NCI-H1436 (cell line): ENCODE results near the gene SYNGR4.
"Not testable (repeated sequence)": the region's sequence is repeated elsewhere in the genome, so short reads cannot be mapped to it uniquely, and the experiment has no call there.

Experiments
- DNase-seq: peaks from one replicate; lab custom pipeline; 2025; lab: John Stamatoyannopoulos, UW

SYNGR4 gene, protein sequence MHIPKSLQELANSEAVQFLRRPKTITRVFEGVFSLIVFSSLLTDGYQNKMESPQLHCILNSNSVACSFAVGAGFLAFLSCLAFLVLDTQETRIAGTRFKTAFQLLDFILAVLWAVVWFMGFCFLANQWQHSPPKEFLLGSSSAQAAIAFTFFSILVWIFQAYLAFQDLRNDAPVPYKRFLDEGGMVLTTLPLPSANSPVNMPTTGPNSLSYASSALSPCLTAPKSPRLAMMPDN

DNA sequence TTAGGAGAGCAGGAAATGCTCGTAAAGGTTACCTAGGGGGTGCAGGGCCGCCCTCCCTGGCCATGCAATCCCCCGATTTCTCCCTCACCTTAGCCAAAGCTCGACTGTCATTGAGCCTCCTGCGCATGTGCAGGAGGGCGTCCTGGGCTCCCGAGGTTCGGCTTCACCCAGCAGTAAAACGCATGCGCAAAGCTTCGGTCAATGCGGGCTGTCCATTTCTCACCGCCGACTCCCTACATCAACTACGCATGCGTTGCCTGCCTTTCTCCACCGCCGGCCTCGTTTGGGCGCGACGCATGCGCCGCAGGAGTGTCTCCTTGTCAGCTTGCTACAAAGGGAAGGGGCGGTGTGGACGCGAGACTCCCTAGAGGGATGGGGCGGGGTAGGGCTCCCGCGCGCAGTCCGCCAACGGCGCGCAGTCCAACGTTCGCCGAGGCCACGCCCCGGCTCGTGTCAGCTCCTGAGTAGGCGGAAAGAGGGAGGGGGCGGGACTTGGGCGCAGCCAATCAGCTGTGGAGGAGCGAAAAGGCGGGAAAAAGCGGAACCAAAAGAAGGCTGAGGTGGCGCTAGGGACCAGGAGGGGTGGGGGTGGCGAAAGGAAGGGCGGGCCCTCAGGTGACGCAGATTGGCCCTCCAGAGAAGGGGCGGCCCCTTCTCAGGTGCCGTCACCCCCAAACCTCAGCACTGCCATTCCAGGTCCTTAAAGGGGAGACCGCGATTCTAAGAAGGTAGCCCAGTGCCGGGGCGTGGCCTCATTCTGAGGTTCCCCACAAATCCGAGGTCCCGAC is at the start of gene SYNGR4, which contains the start of gene TMEM143:
Gene SYNGR4 (plus strand): TSS at position 558 of the 788 bp plus-strand sequence. CDS start 1,476 bp downstream, outside the sequence.
Gene TMEM143 (minus strand): TSS at position 131 of the 788 bp plus-strand sequence. CDS start 20 bp downstream, at position 111.
- peak; percentile 100 for DNase-seq

DNA sequence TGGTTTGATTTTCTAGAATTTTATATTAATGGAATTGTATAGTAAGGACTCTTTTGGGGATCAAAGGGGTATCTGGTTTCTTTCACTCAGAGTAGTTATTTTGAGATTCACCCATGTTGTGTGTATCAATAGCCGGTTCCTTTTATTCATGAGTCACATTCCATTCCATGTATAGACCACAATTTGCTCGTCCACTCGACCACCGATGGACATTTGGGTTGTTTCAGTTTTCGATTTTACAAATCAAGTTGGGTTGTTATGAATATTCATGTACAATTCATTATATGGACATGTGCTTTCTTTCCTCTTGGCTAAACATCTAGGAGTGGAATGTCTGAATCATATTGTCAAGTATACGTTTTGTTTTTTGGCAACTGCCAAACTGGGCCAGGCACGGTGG is 48.5 kb upstream of the SYNGR4 start:
- no peak for DNase-seq

DNA sequence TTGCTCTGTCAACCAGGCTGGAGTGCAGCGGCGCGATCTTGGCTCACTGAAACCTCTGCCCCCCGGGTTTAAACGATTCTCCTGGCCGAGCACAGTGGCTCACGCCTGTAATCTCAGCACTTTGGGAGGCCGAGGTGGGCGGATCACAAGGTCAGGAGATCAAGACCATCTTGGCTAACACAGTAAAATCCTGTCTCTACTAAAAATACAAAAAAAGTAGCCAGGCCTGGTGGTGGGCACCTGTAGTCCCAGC is 46.5 kb upstream of the SYNGR4 start:
- DNase-seq, result not testable (repeated sequence)

DNA sequence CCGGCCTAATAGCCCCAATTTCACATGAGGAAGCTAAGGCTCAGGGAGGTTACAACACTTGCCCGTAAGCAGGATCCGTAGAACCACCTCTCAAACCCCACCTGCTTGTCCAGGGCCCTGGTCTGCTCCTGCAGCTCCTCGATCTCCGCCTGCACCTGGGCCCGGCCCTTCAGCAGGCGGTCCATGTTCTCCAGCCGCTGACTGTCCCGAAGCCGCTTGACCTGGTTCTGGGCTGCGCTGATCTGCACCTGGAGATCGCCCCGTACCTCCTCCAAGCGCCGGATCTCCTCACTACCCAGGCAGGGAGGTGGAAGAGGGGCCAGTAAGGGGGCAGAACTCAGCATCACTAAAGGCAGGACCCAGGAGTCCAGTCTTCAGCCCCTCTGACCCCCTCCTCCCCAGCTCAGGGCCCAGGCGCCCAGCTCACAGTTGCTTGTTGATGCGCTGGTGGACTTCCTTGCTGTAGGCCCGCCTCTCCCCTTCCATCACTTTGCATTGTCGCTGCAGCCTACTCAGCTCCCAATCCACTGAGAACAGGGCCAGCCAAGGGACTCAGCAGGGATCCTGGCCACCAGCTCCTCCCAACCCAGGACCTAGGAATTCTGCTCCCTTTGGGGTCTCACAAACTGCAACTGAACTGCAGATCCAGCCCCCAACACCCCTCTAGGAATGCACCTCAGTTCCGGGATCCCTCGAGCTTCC is 45.7 kb upstream of the SYNGR4 start:
- DNase-seq, result no peak

DNA sequence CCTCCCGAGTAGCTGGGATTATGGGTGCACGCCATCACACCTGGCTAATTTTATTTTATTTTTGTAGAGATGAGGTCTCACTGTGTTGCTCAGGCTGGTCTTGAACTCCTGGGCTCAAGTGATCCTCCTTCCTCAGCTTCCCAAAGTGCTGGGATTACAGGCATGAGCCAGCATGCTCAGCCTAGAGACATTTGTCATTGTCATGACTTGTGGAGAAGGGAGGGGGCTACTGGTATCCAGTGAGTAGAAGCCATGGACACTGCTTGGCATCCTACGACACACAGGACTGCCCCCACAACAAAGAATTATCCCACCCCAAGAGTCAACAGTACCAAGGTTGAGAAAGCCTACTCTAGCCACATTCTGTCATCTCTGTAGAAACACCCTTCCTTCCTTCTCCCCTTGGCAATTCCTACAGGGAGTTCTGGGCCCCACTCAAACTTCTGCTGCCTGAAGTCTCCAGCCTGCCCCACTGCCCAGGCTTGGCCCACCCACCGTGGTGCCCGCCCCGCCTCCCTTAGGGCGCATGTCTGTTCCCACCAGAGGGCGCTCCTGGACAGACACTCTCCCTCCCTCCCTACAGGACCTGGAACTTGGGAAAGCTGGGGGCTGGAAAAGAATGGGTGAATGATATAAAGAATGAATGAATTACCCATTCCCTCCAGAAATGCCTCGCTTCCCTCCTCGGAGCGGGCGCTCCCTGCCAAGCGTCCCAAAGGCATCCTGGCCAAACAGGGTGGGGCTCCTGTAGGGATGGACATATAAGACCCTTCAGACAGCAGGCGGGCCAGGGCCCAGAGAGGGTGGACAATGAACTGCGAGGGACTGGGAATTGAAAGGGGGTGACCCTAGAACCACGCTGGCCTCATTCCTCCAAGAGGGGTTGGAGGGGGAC is 44.3 kb upstream of the SYNGR4 start:
- DNase-seq, result peak; percentile 80

DNA sequence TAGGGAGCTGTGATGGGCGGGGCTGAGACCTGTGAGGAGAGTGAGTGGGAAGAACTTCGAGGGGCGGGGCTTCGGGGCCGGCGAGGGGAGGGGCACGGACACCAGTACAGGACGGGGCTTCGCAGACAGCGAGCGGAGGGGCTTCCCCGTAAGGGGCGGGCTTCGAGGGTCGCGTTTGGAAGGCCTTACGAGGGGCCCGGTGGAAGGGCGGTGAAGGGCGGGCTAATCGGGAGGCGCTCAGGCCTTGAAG is 42.9 kb upstream of the SYNGR4 start:
- DNase-seq, result peak; percentile 99

DNA sequence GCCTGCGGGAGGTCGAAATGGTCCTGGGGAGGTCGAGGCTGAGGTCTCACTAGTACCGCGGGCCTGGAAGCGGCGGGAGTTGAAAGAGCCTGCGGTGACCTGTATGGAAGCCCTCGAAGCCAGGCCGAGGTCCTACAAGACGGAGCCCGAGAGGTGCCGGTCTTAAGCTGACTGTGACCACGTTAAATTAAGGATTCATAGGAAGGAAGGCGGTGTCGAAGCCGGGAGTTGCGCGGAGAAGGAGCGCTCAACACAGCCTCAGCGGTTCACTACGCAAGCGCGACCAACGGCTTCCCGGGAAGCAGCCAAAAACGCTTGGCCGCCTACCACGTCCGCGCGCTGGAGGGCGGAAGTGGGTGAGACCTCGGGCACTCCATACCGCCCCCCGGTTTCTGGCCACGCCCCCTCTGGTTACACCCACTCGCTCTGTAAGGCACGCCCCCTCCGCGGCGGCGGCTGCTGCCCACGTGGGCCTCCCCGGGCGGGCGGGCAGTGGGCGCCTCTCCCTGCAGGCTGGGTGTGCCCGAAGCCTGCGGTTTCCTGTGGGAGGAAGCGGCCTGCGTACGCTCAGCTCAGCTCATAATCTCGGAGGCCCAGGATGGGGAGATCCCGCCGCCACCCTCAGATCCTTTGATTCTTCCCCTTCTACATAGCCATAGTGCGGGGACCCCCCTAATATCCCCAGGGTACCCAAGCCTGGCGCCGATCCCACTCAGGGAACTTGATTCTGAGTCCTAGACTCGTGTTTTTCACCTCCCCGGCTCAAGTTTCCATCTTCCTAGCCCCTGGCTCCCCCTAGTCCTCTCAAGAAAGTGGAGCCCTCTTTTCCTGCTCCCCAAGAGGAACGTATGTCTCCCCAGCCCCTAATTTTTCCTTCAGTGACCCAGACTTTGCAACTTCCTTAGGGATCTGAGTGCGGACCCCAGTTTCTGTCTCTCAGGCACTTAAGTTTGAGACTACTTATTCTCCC is 42.3 kb upstream of the SYNGR4 start:
- DNase-seq, result peak; percentile 99

DNA sequence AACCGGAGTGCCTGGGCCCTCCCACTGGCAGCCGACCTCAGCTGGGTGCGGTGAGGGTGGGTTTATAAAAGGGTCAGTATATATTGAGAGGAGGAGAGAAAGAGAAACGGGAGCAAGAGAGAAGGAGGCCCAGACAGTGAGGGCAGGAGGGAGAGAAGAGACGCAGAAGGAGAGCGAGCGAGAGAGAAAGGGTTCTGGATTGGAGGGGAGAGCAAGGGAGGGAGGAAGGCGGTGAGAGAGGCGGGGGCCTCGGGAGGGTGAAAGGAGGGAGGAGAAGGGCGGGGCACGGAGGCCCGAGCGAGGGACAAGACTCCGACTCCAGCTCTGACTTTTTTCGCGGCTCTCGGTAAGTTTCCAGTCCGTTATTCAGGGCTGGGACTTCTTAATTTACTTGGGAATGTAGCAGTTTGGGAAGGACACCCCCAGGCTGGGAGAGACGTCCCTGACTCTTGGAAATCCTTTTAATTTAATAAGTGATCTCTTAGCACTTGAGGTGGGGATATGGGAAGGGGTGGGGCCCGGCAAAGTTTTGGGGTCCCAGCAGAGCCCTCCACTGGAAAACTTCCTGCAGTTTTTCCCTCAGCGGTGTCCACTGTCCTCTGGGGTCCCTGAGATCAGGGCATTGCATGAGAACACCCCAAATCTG is 38.8 kb upstream of the SYNGR4 start, which contains the start of gene EMP3:
Gene EMP3 (plus strand): TSS at position 288 of the 646 bp plus-strand sequence. CDS start 1,293 bp downstream, outside the sequence.
- no peak for DNase-seq

DNA sequence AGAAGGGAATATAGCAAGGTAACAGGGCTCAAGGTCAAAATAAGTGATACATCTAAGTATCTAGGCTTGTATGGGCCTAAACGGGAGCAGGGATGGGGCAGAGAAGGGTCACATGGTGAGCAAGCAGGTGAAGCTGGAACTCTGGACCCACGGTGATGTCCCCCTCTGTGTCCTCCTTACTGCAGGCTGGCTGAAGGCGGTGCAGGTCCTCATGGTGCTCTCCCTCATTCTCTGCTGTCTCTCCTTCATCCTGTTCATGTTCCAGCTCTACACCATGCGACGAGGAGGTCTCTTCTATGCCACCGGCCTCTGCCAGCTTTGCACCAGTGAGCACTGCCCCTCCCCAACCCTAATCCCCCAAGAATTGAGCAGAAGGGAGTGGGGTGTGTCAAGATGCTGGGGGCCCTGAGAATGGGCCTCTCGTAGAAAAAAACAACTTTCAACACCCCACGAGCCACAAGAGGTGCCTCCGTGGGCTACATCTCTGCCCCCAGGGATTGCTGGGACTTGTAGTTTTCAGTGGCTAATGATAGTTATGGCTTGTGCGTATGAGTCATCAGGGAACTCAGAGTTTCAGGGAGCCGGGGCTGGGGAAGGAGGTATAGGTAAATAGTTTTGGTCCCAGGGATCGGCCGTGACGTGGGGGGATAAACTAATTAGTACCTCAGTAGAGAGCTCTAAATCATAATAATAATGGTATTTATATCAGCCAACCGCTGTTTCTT is 34.8 kb upstream of the SYNGR4 start:
- DNase-seq, result peak; percentile 27

DNA sequence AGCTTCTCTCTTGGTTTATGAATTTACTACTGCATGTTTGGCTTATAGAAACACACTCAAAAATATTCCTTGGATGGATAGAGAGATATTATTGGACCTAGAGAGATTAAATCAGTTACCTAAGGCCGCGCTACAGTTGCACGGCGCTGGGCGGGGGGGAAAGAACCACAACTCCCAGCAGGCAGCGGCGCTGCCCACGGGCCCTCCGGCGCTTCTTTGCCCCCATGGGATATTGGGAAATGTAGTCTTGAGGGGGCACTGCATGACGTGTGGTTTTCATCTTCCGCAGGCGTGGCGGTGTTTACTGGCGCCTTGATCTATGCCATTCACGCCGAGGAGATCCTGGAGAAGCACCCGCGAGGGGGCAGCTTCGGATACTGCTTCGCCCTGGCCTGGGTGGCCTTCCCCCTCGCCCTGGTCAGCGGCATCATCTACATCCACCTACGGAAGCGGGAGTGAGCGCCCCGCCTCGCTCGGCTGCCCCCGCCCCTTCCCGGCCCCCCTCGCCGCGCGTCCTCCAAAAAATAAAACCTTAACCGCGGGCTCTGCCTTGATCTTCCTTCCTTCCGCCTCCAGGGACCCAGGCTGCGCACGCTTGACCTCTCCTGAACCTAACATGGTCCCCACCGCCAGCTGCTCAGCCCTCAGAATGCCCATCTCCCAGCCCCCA is 34.0 kb upstream of the SYNGR4 start:
- DNase-seq, result peak; percentile 98

DNA sequence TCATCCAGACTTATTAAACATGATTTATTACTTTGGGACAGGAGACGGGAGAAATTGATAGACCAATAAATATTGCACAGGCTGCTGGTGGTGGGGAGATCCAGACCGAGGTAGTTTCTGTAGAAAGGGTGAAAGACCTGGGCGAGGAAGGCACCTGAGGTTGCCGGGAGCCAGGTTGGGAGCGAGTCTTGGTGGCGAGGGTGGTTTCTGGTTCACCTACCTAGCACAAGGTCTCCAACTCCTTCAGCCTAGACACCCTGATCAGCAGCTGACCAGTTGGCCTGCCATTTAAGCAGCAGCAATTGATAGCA is 31.9 kb upstream of the SYNGR4 start:
- DNase-seq, result no peak

DNA sequence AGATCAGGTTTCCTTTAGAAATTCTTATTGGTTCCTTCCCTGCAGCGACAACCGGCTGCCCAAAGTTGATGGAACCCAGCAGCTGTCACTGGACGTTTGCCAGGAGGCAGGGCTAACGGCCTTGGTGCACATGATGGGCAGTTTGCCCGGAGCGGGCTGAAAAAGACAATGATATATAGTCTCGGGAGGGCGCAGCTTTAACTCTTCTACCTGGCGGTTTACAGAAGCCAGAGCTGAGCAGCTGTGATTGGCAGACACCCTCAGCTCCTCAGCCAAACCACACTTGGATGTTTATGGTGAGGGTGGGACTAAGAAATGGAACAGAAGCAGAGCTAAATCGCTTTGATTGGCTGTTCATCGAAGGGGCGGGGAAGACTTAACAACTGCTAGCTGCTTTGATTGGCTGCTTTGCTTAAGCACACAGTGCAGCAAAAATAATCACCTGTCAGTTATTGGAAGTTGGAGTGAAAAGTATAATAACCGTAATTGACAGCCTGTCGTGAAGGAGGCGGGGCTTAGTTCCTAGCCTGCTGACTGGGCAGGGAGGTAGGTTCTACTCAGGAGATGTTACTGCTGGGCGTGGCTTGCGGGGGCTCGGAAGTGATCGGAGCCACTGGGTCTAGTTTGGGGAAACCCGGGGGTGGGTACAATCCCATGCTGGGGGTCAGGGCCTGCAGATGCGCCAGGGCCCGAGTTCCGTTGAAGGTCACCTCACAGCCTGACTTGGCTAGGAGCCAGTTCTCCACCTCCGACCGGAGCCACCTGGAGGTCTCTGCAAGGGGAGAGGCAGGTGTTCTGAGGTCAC is 31.3 kb upstream of the SYNGR4 start:
- DNase-seq, result peak; percentile 100

DNA sequence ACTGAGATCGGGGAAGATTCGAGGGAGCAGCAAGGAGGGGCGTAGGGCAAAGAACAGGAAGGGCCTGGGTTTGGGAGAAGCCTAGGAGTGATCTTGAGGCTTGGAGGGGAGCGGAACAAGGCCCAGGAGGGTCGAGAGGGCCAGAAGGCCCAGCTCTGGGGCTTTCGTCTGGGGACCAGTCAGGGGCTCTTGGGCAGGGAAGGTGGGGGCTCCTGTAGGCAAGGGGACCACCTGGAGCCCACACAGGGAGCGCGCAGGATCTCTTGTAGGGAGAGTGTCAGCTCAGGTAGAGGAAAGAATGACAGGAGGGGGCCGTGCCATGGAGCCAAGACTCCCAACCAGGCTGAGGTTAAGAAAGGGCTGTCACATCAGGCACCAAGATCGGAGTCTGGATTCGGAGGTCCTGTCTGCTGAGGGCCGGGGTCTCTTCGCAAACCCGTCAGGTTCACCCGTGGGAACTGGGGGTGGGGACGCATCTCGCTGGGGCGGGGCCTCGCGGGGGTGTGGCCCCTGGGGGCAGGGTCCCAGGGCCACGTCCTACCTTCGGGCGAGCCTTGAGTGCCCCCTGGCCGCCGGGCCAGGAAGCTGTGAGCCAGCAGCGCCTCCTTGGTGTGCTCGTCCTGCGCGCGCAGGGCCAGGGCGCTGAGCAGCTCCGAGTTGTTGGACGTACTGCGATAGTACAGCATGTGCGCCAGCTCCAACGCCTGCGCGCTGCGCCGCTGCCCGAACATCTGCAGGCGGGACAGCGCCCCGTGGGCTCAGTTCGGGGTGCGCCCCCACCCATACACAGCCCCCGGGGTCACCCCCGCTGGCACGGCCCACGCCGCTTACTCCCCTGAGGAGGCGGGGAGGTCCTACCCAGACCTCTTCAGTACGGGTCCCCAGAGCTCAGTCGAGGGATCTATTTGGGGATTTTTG is 30.4 kb upstream of the SYNGR4 start:
- DNase-seq, result peak; percentile 97

DNA sequence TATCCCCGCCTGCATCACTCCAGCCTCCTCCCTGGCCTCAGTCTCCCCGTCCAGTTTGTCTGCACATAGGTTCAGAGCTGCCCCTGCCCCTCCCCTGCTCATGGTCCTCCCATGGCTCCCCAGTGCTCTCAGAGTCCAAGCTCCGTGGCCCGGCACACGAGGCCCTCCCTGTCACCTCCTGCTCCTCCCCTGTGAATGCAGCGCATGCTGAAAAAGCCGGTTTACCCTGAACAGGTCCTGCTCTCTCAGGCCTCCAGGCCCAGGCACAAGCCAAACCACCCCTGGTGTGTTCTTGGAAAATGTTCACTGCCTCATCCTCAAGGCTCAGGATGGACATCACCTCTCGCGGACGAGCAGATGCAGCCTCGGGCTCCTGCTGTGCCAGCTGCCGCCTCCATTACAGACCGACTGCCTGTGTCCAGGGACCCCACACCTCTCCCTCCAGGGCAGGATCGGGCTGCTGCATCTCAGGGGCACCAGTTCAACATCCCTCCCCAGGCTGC is 25.9 kb upstream of the SYNGR4 start:
- no peak for DNase-seq

DNA sequence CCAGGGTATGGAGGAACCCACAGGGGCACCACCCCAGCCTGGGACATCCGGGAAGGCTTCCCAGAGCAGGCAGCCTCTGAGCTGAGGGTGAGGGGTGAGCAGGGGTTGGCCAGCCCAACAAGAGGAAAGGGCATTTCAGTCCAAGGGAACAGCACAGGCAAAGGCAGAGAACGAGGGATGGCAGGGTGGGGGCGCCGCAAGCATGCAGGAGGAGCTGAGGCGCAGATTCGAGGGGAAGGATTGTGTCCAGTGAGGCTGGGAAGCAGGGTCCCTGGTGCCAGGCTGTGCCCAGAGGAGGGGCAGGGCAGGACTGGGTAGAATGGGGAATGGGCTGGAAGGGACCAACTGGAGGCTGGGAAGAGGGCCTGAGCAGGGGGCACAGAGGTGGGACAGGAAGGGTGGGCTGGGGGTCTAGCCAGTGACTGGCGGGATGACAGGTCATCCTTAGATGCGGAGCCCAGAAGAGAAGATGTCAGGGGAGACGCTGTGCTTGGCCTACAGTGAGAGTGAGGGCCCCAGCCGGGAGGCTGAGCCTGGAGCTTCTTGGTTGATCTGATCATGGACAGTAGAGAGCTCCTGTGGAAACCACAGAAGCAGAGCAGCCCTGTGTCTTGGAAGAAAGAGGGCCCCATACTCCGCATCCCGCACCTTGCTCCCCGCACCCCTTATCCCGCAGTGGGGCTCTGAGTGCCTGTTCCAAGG is 25.2 kb upstream of the SYNGR4 start:
- no peak for DNase-seq

DNA sequence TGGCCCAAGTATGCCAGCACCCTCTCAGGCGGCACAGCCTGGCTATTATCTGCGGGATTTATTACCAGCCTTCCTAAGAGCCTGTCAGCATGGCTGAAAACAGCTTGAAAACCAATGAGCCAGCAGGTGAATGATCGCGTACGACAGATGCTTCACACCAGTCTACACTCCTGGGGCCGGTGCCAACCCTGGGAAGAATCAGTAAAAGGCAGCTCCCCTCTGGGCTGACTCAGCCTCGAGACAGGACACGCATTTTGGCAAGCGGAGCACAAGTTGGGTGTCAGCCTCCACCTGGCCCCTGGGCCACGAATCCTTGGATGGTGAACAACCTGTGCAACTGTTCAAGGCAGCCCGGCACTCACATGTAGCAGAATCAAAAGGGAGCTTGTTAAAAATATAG is 23.2 kb upstream of the SYNGR4 start:
- DNase-seq, result peak; percentile 53
